ENCODE measurements around the gene DPEP3.

The DPEP3 gene

DNA sequence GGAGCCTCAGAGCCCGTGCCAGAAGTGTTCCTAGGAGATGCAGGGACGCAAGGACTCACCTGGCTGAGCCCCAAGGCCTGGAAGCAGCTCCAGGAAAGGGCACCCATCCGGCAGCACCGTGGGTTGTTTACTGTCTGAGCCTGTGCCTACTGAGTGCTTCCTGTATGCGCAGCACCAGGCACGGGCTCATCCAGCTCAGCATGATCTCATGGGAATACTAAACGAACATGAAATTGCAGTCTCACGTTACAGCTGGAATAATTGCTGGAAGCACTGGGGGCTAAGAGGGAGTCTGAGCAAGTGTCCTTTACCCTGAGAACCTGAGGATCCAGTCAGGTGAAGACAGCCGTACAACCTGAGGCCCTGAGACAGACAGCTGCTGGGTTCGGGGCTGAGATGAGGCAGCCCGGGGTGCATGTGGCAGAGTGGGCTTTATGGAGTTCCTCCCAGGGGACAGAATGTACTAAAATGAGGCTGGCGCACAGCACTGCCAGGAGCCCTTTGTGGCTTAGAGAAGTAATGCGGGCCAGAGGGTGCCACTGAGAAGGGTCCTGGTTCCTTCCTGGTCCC is 54.0 kb downstream of the DPEP3 start:
- no peak overlapping the region for H3K4me3 ChIP-seq (ENCODE audit: low read depth, low read length)
- TF ChIP-seq, protein P1, sequence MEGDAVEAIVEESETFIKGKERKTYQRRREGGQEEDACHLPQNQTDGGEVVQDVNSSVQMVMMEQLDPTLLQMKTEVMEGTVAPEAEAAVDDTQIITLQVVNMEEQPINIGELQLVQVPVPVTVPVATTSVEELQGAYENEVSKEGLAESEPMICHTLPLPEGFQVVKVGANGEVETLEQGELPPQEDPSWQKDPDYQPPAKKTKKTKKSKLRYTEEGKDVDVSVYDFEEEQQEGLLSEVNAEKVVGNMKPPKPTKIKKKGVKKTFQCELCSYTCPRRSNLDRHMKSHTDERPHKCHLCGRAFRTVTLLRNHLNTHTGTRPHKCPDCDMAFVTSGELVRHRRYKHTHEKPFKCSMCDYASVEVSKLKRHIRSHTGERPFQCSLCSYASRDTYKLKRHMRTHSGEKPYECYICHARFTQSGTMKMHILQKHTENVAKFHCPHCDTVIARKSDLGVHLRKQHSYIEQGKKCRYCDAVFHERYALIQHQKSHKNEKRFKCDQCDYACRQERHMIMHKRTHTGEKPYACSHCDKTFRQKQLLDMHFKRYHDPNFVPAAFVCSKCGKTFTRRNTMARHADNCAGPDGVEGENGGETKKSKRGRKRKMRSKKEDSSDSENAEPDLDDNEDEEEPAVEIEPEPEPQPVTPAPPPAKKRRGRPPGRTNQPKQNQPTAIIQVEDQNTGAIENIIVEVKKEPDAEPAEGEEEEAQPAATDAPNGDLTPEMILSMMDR (IDR thresholded peaks at IDR 0.05; ENCODE audit: low read depth, low read length) = no peak
